ENCODE results near the gene TNNT3. TPM values are rescaled to one million over a fixed set of nuclear protein-coding genes. Genes with fewer than 3 reads are reported as not detected.
A peak's percentile ranks its signal among the peaks of the same experiment; 100 is the strongest.

TNNT3 gene
- total and polyA plus RNA-seq, 8 donors = 0.24 to 6.6 (median 1.1) TPM

- Histone ChIP-seq H3K9me3 (no peaks in the 10 kb centered on the region), H3K4me3 (no peak overlapping the region), H3K36me3 (no peaks in the 10 kb centered on the region), H3K4me1 (no peaks in the 10 kb centered on the region), H3K27me3 (no peaks in the 10 kb centered on the region), H3K27ac (no peak overlapping the region)
- ATAC-seq = no peak
- intact Hi-C loops (cut with DNase I) = loop anchor here in 2 of 3 donors (10.0 kb wide), 1 partner anchor 49 kb away; the partner anchor contains the start of gene PRR33 (in 2 of the 2)
- TF ChIP-seq CTCF (IDR thresholded peaks at IDR 0.05) = no peak
- 74 to 77% methylated on average over 15 of the region's 15 CpGs for WGBS, 2 donors
- peak in 5 of 6 donors; percentile 9 to 49 (median 14) for DNase-seq
- no peak for FAIRE-seq
Measured at GRCh38 chr11:1943576-1943975, 24.1 kb downstream of the TNNT3 start.

GRCh38 chr11:1943977-1944376 lies 24.5 kb downstream of the TNNT3 start:
- no peak for FAIRE-seq
- no peak for ATAC-seq
- no peak for TF ChIP-seq CTCF (IDR thresholded peaks at IDR 0.05)
- H3K27ac ChIP-seq = no peak overlapping the region
- H3K4me3 ChIP-seq = no peak overlapping the region
- no peaks in the 10 kb centered on the region for H3K36me3 ChIP-seq
- DNase-seq = peak in 4 of 6 donors; percentile 10 to 39 (median 12)
- no peaks in the 10 kb centered on the region for H3K27me3 ChIP-seq
- 55 to 60% methylated on average over 9 of the region's 9 CpGs for WGBS, 2 donors
- H3K4me1 ChIP-seq = no peaks in the 10 kb centered on the region
- intact Hi-C loops (cut with DNase I) = loop anchor here in 2 of 3 donors (10.0 kb wide), 1 partner anchor 49 kb away; the partner anchor contains the start of gene PRR33 (in 2 of the 2)
- H3K9me3 ChIP-seq = no peaks in the 10 kb centered on the region

- H3K4me1 ChIP-seq = no peaks in the 10 kb centered on the region
- ATAC-seq (peak; percentile 83 to 86 (median 85)), DNase-seq (peak in 1 of 6 donors; percentile 25), FAIRE-seq (no peak)
- H3K27ac ChIP-seq = no peak within 1 kb of the TSS
- H3K9me3 ChIP-seq = no peaks in the 10 kb centered on the region
- TF ChIP-seq CTCF (IDR thresholded peaks at IDR 0.05) = no peak
- no peak within 1 kb of the TSS for H3K4me3 ChIP-seq
- intact Hi-C loops (cut with DNase I) = loop anchor here in 2 of 3 donors (10.0 kb wide), 1 partner anchor 52 kb away; the partner anchor contains the start of gene PRR33 (in 2 of the 2)
- H3K36me3 ChIP-seq = no peaks in the 10 kb centered on the region
- 2% methylated on average over 9 of the region's 85 CpGs; no CpG with 5 or more reads in 1 of the 2 donors for WGBS, 2 donors
- H3K27me3 ChIP-seq = no peaks in the 10 kb centered on the region
Measured at GRCh38 chr11:1946812-1947484, 27.4 kb downstream of the TNNT3 start, which contains the start of gene MRPL23. TSS of gene MRPL23 (plus strand) at chr11:1947332. CDS start at chr11:1947363, 31 bp downstream.

- WGBS, 2 donors = no CpG with 5 or more reads among the region's 36 CpGs
- ATAC-seq (peak; percentile 43 to 53 (median 50)), FAIRE-seq (no peak), DNase-seq (no peak)
- Histone ChIP-seq H3K36me3 (no peaks in the 10 kb centered on the region), H3K9me3 (no peaks in the 10 kb centered on the region), H3K4me3 (no peak overlapping the region), H3K27me3 (no peaks in the 10 kb centered on the region), H3K27ac (no peak overlapping the region), H3K4me1 (no peaks in the 10 kb centered on the region)
- intact Hi-C loops (cut with DNase I) = loop anchor here in 2 of 3 donors (10.0 kb wide), 1 partner anchor 53 kb away; the partner anchor contains the start of gene PRR33 (in 2 of the 2)
- TF ChIP-seq CTCF (IDR thresholded peaks at IDR 0.05) = no peak
Measured at GRCh38 chr11:1947592-1948237, 28.2 kb downstream of the TNNT3 start.

Data from pancreas (tissue), 10 donors.